Mesothelial cell of epicardium (in vitro differentiated cells): ENCODE data around the gene GPR183. TPM values are rescaled to one million over a fixed set of nuclear protein-coding genes. Genes with fewer than 3 reads are reported as not detected.

Experiments
- DNase-seq, 2 experiments: peaks; one replicate each; pipeline ENCODE4 v3.0.0; 2021; ENCODE audit warnings: low spot score in 2 of 2; ENCODE audit not compliant: unreplicated experiment in 2 of 2
- H3K27ac Mint-ChIP-seq: 2 replicates; pipeline ENCODE4 v1.8.0; 2021; ENCODE audit warnings: mixed read lengths
- H3K27me3 Mint-ChIP-seq: 2 replicates; pipeline ENCODE4 v1.8.0; 2021; ENCODE audit warnings: low read depth, mixed read lengths
- H3K36me3 Mint-ChIP-seq: 2 replicates; pipeline ENCODE4 v1.8.0; 2021; ENCODE audit warnings: mixed read lengths
- H3K4me1 Mint-ChIP-seq: 2 replicates; pipeline ENCODE4 v1.8.0; 2021; ENCODE audit warnings: mixed read lengths
- H3K4me3 Mint-ChIP-seq: 2 replicates; pipeline ENCODE4 v1.8.0; 2021; ENCODE audit warnings: mild to moderate bottlenecking, moderate library complexity, mixed read lengths
- H3K9me3 Mint-ChIP-seq: 2 replicates; pipeline ENCODE4 v1.8.0; 2021; ENCODE audit warnings: mixed read lengths
- total RNA-seq: library from RNA; stranded (reverse); gene quantifications from 3 replicates; pipeline ENCODE4 v1.2.1, GENCODE V29; 2021
- TF ChIP-seq, protein P1 (sequence below): fragments of 200-600 bp; sonication (generic); IDR thresholded peaks from one replicate; pipeline ENCODE4 v1.5.0; 2021; ENCODE audit warnings: antibody characterized with exemption; ENCODE audit not compliant: unreplicated experiment

GPR183 gene
- total RNA-seq, 1 donor from 2014 or later = 0.25 TPM

DNA sequence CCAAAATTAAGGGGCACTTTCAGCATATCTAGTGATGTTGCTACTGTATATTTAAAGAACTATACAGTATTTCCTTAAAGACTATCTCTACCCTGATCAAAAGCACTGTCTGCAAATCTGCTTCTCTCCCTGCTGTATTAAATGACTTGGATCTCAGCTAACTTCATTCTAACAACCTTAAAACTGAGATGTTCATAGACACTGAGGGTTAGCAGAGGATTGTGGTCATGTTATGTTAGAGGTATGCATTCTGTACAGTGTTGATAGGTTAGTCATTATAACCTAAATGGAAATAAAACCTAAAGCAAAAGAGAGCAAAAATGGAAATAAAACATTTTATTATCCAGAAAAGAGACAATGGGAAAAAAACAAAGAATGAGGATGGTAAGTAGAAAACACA is 9.9 kb downstream of the GPR183 start:
- no peak overlapping the region for H3K27ac Mint-ChIP-seq

DNA sequence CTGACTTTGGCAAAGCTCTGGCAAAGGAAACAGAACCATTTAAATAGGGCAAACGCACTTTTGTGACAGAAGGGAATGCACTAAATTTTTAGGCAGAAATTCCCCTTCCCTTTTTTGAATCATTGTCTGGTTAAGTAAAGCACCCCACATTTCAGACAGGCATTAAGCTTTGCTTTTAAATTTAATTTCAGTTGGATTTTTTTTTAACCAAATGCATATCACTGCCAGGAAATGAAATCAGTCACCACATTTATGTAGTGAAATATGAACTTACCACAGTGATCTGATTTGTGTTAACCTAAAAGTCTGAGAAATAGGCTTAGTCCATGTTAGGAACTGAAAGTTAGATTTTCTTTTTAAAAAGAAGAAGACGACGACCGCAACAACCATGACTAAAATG is 10.8 kb downstream of the GPR183 start:
- no peak for DNase-seq
- no peaks in the 10 kb centered on the region for H3K9me3 Mint-ChIP-seq
- no peak overlapping the region for H3K4me3 Mint-ChIP-seq
- peaks cover 12% of the 10 kb centered on the region for H3K4me1 Mint-ChIP-seq
- H3K27me3 Mint-ChIP-seq = no peaks in the 10 kb centered on the region
- peak overlapping the region; percentile 44 for H3K27ac Mint-ChIP-seq
- peaks cover 2% of the 10 kb centered on the region for H3K36me3 Mint-ChIP-seq
- TF ChIP-seq, protein P1, sequence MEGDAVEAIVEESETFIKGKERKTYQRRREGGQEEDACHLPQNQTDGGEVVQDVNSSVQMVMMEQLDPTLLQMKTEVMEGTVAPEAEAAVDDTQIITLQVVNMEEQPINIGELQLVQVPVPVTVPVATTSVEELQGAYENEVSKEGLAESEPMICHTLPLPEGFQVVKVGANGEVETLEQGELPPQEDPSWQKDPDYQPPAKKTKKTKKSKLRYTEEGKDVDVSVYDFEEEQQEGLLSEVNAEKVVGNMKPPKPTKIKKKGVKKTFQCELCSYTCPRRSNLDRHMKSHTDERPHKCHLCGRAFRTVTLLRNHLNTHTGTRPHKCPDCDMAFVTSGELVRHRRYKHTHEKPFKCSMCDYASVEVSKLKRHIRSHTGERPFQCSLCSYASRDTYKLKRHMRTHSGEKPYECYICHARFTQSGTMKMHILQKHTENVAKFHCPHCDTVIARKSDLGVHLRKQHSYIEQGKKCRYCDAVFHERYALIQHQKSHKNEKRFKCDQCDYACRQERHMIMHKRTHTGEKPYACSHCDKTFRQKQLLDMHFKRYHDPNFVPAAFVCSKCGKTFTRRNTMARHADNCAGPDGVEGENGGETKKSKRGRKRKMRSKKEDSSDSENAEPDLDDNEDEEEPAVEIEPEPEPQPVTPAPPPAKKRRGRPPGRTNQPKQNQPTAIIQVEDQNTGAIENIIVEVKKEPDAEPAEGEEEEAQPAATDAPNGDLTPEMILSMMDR = no peak

More for the DNA sequence above, 9.9 kb downstream of the GPR183 start:
- TF ChIP-seq, protein P1 = no peak
- no peak overlapping the region for H3K4me3 Mint-ChIP-seq
- H3K9me3 Mint-ChIP-seq = no peaks in the 10 kb centered on the region
- DNase-seq = no peak
- peaks cover 12% of the 10 kb centered on the region for H3K4me1 Mint-ChIP-seq
- H3K27me3 Mint-ChIP-seq = no peaks in the 10 kb centered on the region
- H3K36me3 Mint-ChIP-seq = peaks cover 2% of the 10 kb centered on the region

DNA sequence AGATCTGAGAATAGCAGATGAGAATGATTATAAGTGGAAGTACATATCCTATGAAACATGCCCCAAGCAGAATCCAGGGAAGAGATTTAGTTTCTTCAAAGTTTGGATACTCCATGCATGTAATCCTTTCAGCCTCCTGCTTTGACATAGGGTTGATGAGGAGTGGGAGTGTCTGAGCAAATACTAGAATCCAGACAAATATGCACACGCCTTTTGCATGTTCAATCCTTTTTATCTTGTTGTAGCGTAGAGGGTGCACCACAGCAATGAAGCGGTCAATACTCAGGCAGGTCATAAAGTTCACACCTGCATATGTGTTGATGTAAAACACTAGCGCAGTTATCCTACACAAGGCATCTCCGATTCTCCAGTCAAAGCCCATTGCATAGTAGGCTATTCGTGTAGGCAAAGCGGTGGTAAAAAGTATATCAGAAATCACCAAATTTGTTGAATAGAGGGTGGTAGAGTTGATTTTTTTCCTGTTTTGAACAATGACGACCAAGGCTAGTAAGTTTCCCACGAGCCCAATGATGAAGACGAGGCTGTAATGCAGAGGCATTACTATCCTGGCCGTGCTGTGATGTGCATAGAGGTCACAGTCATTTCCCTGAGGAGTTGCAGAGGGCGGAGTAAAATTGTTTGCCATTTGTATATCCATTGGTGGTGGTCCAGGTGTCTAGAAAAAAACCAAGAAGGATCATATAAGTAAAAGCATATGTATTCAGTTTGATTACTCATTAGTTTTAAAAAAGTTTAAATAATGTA is 11.5 kb downstream of the GPR183 start:
- no peak overlapping the region for H3K27ac Mint-ChIP-seq
- H3K4me3 Mint-ChIP-seq = no peak overlapping the region
- peaks cover 12% of the 10 kb centered on the region for H3K4me1 Mint-ChIP-seq
- TF ChIP-seq, protein P1 = no peak
- DNase-seq = no peak
- no peaks in the 10 kb centered on the region for H3K9me3 Mint-ChIP-seq
- H3K36me3 Mint-ChIP-seq = peaks cover 2% of the 10 kb centered on the region
- no peaks in the 10 kb centered on the region for H3K27me3 Mint-ChIP-seq

DNA sequence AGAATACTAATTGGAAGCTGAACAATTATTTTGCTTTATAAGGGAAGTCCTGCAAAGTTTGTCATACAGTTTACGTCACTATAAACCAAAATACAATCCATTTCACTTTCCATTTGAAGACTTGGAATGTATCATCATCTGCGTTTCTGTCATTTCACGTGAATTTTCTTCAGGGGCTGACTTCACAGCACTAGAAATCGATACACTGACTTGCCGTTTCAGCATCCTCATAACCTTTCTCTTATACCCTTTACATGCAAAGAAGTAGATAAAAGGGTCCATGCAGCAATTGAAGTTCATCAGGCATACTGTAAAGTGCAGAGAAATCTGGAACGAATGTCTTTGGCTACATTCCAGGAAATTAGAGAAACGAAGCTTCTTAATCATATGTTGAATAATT is 12.2 kb downstream of the GPR183 start:
- no peak for DNase-seq
- Mint-ChIP-seq H3K27ac (no peak overlapping the region), H3K4me1 (peaks cover 12% of the 10 kb centered on the region), H3K9me3 (no peaks in the 10 kb centered on the region), H3K36me3 (peaks cover 2% of the 10 kb centered on the region), H3K27me3 (no peaks in the 10 kb centered on the region), H3K4me3 (no peak overlapping the region)
- TF ChIP-seq, protein P1 = no peak

DNA sequence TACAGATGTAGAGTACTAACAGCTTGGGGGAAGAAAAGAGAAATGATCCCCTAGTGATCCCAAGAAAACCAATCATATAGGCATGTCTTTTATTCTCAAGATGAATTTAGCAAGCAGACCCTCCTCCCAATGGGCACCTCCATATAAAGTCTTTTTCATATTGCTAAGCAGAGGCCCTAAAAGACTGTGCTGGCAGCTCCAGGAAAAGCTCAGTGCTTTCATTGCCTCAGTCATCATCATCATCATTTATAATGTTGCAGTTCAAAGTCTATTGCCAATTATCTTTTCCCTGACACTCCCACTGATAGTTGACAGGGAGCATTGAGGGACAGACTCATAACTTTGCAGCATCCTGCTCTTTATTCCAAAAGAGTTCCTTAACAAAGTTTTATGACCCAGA is 13.0 kb downstream of the GPR183 start:
- no peaks in the 10 kb centered on the region for H3K9me3 Mint-ChIP-seq
- TF ChIP-seq, protein P1 = no peak
- peaks cover 11% of the 10 kb centered on the region for H3K4me1 Mint-ChIP-seq
- no peak for DNase-seq
- peaks cover 2% of the 10 kb centered on the region for H3K36me3 Mint-ChIP-seq
- H3K27ac Mint-ChIP-seq = no peak overlapping the region
- no peak overlapping the region for H3K4me3 Mint-ChIP-seq
- H3K27me3 Mint-ChIP-seq = no peaks in the 10 kb centered on the region
